ENCODE data around the gene B3GLCT. TPM values are rescaled to one million over a fixed set of nuclear protein-coding genes. Genes with fewer than 3 reads are reported as not detected.

The B3GLCT gene
- total RNA-seq, 2 donors from 2014 or later = 4.1 to 4.6 TPM

- H3K27me3 Mint-ChIP-seq = peaks cover 13% of the 10 kb centered on the region
- H3K9me3 Mint-ChIP-seq = peaks cover 4% of the 10 kb centered on the region
Measured at GRCh38 chr13:31350560-31350959, 150.8 kb downstream of the B3GLCT start.

DNA sequence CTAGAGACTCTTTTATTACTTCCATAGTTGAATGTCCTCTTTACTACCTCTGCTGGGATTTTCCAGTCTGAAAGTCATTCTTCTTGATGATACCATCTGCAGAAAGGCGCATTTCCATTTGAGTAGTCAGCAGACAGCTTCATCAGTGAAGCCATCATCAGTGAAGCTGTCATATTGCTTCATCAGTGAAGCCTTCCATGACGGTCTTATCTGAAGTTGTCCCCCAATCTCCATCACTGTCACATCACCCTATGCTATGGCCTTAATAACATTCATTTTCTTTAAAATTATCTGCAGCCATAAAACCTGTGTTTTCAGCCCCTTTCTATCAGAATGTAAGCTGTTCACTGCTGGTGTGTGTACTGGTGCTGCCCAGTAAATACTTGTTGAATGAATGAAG is 151.6 kb downstream of the B3GLCT start:
- H3K27me3 Mint-ChIP-seq = peaks cover 13% of the 10 kb centered on the region
- H3K36me3 Mint-ChIP-seq (ENCODE audit: low read depth) = no peaks in the 10 kb centered on the region
- peaks cover 9% of the 10 kb centered on the region for H3K9me3 Mint-ChIP-seq
- no peak for ATAC-seq (replicated peaks)
- H3K4me3 Mint-ChIP-seq = no peak overlapping the region
- no peaks in the 10 kb centered on the region for H3K4me1 Mint-ChIP-seq
- H3K27ac Mint-ChIP-seq = no peak overlapping the region

More at GRCh38 chr13:31350560-31350959, 150.8 kb downstream of the B3GLCT start:
- Mint-ChIP-seq H3K27ac (no peak overlapping the region), H3K4me1 (no peaks in the 10 kb centered on the region), H3K36me3 (ENCODE audit: low read depth) (no peaks in the 10 kb centered on the region), H3K4me3 (no peak overlapping the region)
- no peak for ATAC-seq (replicated peaks)

GRCh38 chr13:31352467-31352866 is 152.7 kb downstream of the B3GLCT start:
- H3K9me3 Mint-ChIP-seq = peaks cover 9% of the 10 kb centered on the region

DNA sequence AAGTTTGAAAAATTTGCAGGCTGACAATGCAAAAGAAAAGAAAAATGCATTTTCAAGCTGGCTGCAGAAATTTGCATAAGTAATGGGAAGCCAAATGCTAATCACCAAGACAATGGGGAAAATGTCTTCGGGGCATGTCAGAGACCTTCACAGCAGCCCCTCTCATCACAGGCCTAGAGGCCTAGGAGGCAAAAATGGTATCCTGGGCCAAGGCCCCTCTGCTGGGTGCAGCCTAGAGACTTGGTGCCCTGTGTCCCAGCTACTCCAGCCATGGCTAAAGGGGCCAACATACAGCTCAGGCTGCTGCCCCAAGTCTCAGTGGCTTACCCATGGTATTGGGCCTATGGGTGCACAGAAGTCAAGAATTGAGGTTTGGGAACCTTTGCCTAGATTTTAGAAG is 155.2 kb downstream of the B3GLCT start:
- no peaks in the 10 kb centered on the region for H3K36me3 Mint-ChIP-seq (ENCODE audit: low read depth)

More at GRCh38 chr13:31352467-31352866, 152.7 kb downstream of the B3GLCT start:
- no peak overlapping the region for H3K27ac Mint-ChIP-seq
- H3K4me3 Mint-ChIP-seq = no peak overlapping the region
- ATAC-seq (replicated peaks) = no peak
- peaks cover 13% of the 10 kb centered on the region for H3K27me3 Mint-ChIP-seq
- no peaks in the 10 kb centered on the region for H3K4me1 Mint-ChIP-seq
- H3K36me3 Mint-ChIP-seq (ENCODE audit: low read depth) = no peaks in the 10 kb centered on the region

DNA sequence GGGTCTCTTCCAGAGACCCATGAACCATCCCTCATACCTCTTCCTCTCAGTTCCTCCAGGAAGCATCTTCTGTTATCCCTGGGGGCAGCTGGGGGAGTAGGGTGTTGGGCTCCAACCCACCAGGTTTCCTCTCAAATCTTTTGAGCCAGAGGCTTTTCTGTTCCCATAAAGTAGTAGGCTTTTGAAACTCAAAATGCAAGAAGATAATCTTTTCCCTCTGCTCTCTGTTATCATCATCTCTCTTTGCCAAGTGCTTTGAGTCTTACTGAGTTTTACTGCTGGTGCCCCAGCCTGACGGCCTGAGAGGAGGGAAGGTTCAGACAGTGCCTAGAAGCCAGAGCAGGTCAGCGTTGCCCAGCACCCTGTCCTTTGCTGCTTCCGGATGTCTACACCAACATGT is 157.2 kb downstream of the B3GLCT start:
- Mint-ChIP-seq H3K27ac (no peak overlapping the region), H3K4me1 (no peaks in the 10 kb centered on the region), H3K27me3 (peaks cover 7% of the 10 kb centered on the region), H3K4me3 (no peak overlapping the region), H3K9me3 (peaks cover 9% of the 10 kb centered on the region), H3K36me3 (ENCODE audit: low read depth) (no peaks in the 10 kb centered on the region)
- no peak for ATAC-seq (replicated peaks)

More for the DNA sequence above, 155.2 kb downstream of the B3GLCT start:
- Mint-ChIP-seq H3K4me1 (no peaks in the 10 kb centered on the region), H3K27me3 (peaks cover 9% of the 10 kb centered on the region), H3K4me3 (no peak overlapping the region), H3K9me3 (peaks cover 9% of the 10 kb centered on the region), H3K27ac (no peak overlapping the region)
- ATAC-seq (replicated peaks) = no peak

DNA sequence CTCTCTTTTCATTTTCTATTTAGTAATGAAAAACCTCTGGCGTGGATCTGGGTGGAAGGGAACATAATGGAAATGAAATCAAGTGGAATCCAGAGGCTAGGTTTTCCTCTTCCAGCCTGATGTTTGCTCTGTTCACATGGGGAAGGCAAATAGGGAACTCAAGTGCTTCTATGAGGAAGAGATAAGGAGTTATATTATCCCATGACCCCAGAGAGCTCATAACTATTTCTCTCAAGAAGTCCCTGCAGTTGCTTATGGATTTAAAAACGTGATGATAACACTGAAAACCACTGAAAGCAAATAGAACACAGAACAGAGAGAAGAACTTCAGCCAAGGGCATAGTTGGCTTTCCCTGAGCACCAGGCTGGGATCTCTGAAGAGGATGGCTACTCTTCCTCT is 157.8 kb downstream of the B3GLCT start:
- no peak overlapping the region for H3K4me3 Mint-ChIP-seq
- no peaks in the 10 kb centered on the region for H3K4me1 Mint-ChIP-seq
- H3K9me3 Mint-ChIP-seq = peaks cover 9% of the 10 kb centered on the region
- H3K27me3 Mint-ChIP-seq = peaks cover 7% of the 10 kb centered on the region
- H3K36me3 Mint-ChIP-seq (ENCODE audit: low read depth) = no peaks in the 10 kb centered on the region
- ATAC-seq (replicated peaks) = no peak
- no peak overlapping the region for H3K27ac Mint-ChIP-seq

- Mint-ChIP-seq H3K9me3 (peaks cover 5% of the 10 kb centered on the region), H3K27ac (no peak overlapping the region), H3K36me3 (ENCODE audit: low read depth) (no peaks in the 10 kb centered on the region), H3K4me3 (no peak overlapping the region), H3K4me1 (no peaks in the 10 kb centered on the region), H3K27me3 (peaks cover 7% of the 10 kb centered on the region)
- ATAC-seq (replicated peaks) = no peak
Measured at GRCh38 chr13:31361673-31362072, 161.9 kb downstream of the B3GLCT start.

GRCh38 chr13:31365630-31366029 is 165.9 kb downstream of the B3GLCT start:
- ATAC-seq (replicated peaks) = no peak
- H3K27me3 Mint-ChIP-seq = peaks cover 19% of the 10 kb centered on the region
- no peak overlapping the region for H3K27ac Mint-ChIP-seq
- no peaks in the 10 kb centered on the region for H3K4me1 Mint-ChIP-seq
- no peaks in the 10 kb centered on the region for H3K36me3 Mint-ChIP-seq (ENCODE audit: low read depth)
- peaks cover 10% of the 10 kb centered on the region for H3K9me3 Mint-ChIP-seq
- no peak overlapping the region for H3K4me3 Mint-ChIP-seq

DNA sequence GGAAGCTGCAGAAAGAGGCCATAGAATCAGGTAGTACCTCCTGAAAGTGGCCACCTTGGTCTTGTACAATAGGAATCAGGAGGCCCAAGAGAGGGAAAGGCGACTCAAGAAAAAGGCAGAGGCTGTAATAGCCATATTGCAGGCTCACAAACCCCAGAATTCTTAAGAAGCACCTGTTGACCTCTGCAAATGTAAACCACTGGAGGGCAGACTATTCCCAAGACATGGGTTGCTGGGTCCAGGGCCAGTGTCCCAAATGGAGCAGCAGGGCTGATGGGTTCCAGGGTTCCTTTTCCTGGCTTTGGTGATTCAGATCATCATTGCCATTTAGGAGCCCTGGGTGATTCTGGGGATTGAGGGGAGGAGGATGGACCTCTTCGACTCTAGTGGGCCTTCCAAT is 167.6 kb downstream of the B3GLCT start:
- Mint-ChIP-seq H3K27me3 (peaks cover 14% of the 10 kb centered on the region), H3K4me3 (no peak overlapping the region), H3K36me3 (ENCODE audit: low read depth) (no peaks in the 10 kb centered on the region), H3K27ac (no peak overlapping the region), H3K4me1 (no peaks in the 10 kb centered on the region), H3K9me3 (peaks cover 10% of the 10 kb centered on the region)
- no peak for ATAC-seq (replicated peaks)

DNA sequence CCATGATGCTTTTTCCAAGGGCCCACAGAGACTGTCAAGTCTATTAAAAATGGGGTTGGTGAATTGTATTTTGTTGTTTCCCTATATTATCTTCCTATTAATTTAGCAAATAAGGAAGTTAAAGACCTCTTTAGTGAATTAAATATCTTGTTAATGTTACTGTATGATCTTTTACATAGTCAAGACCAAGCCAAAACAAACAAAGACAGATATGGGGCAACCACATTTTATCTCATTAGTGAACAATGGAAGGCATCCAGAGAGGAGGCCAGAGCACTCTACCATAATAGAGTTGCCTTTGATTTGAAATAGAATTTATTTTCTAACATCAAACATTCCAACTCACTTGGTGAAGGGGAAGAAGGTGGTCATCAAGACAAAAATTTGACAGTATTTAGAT is 169.4 kb downstream of the B3GLCT start:
- H3K27me3 Mint-ChIP-seq = peaks cover 19% of the 10 kb centered on the region
- H3K36me3 Mint-ChIP-seq (ENCODE audit: low read depth) = no peaks in the 10 kb centered on the region
- no peak overlapping the region for H3K27ac Mint-ChIP-seq
- ATAC-seq (replicated peaks) = no peak
- no peak overlapping the region for H3K4me3 Mint-ChIP-seq
- H3K9me3 Mint-ChIP-seq = peaks cover 10% of the 10 kb centered on the region
- no peaks in the 10 kb centered on the region for H3K4me1 Mint-ChIP-seq

DNA sequence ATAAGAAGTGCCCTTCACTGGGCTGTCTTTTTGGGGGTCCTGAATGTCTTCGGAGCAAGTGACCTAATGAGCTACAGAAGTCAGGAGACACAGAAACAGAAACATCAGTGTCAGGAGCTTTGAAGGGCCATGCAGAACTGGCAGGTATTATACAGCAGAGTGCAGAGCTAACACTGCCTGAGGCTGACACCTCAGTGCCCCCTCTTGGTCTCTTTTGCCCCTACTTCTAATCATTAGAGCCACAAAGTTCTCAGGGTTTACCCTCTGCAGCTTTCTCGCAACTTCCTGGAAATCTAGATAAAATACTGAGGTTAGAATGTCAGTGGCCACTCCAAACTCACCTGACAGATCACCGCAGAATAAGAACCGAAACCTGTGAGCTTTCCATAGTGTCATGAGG is 172.7 kb downstream of the B3GLCT start:
- Mint-ChIP-seq H3K27me3 (peaks cover 23% of the 10 kb centered on the region), H3K36me3 (ENCODE audit: low read depth) (no peaks in the 10 kb centered on the region), H3K27ac (no peak overlapping the region), H3K4me1 (no peaks in the 10 kb centered on the region), H3K4me3 (no peak overlapping the region), H3K9me3 (no peaks in the 10 kb centered on the region)
- no peak for ATAC-seq (replicated peaks)

DNA sequence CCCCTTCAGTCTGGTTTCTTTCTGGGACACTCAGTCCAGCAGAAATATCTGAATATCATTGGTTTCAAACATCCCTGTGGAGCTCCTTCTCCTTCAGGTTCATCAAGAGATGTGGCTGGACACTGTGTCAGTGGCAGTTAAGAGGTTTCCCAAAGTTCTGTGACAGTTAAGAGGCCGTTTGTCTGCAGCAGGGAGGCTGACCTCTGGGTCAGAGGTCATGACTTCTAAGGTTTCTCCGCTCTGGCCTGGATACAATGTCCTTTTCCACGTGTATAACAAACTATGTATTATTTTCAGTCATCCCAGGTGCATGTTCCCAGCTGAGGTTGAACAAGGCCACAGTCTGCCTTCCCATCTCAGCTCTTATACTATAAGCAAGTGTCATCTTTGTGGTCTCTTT is 174.9 kb downstream of the B3GLCT start:
- Mint-ChIP-seq H3K9me3 (no peaks in the 10 kb centered on the region), H3K27ac (no peak overlapping the region)
- no peak for ATAC-seq (replicated peaks)

DNA sequence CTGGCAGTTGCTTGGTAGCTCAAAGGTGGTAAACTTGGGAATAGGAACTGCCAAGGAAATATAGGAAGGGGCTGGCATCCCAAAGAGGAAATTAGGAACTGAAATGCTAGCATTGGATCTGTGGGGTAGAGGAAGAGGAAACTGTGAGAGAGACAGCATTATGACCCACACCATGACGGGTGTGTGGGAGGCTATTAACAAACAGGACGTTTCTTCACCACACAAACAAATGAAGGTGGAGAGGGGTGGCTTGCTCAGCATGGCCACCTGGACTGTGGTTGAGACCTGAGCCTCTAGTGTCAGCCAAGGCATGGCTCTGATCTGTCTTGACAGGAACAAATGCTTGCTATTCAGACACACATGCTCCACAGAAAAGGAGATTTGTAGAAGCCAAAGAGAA is 178.2 kb downstream of the B3GLCT start:
- Mint-ChIP-seq H3K4me3 (no peak overlapping the region), H3K27ac (no peak overlapping the region), H3K9me3 (no peaks in the 10 kb centered on the region), H3K36me3 (ENCODE audit: low read depth) (no peaks in the 10 kb centered on the region), H3K27me3 (peaks cover 20% of the 10 kb centered on the region), H3K4me1 (no peaks in the 10 kb centered on the region)
- ATAC-seq (replicated peaks) = no peak

More for the DNA sequence above, 174.9 kb downstream of the B3GLCT start:
- Mint-ChIP-seq H3K27me3 (peaks cover 26% of the 10 kb centered on the region), H3K36me3 (ENCODE audit: low read depth) (no peaks in the 10 kb centered on the region), H3K4me3 (no peak overlapping the region), H3K4me1 (no peaks in the 10 kb centered on the region)

DNA sequence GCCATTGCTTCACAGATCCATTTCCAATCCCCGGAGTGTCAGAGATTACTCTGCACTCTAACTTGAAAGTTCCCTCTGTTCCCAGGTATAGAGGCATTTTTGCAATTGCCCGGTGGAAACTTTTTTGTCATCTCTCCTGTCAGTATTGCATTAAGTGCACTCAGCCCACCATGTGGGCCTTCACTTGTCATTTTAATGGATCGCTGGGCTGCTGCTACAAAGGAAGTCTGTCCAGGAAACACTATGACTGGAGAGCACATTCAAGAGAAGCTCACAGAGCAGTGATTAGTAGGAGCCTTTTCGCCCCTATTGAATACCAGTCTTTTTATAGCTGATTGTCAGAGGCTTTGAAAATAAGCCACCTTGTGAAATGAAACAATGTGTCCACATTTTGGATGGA is 180.9 kb downstream of the B3GLCT start:
- Mint-ChIP-seq H3K9me3 (no peaks in the 10 kb centered on the region), H3K4me1 (no peaks in the 10 kb centered on the region), H3K27ac (no peak overlapping the region), H3K4me3 (no peak overlapping the region), H3K27me3 (peaks cover 13% of the 10 kb centered on the region), H3K36me3 (ENCODE audit: low read depth) (no peaks in the 10 kb centered on the region)
- ATAC-seq (replicated peaks) = no peak
